AG10803 (cell line): ENCODE results near the gene MCM9.

Source experiments
- DNase-seq: peaks from one replicate; pipeline ENCODE4 v3.0.0; 2010; ENCODE audit warnings: low read depth
- H3K4me3 ChIP-seq: 2 replicates; pipeline ENCODE4 v1.5.1; 2011; ENCODE audit warnings: mild to moderate bottlenecking, low read length, control low read depth
- TF ChIP-seq, protein P1 (sequence below): conservative IDR thresholded peaks from 2 replicates; pipeline ENCODE4 v1.5.1; 2011; ENCODE audit warnings: mild to moderate bottlenecking, low read length, control low read depth, inconsistent platforms

The MCM9 gene

DNA sequence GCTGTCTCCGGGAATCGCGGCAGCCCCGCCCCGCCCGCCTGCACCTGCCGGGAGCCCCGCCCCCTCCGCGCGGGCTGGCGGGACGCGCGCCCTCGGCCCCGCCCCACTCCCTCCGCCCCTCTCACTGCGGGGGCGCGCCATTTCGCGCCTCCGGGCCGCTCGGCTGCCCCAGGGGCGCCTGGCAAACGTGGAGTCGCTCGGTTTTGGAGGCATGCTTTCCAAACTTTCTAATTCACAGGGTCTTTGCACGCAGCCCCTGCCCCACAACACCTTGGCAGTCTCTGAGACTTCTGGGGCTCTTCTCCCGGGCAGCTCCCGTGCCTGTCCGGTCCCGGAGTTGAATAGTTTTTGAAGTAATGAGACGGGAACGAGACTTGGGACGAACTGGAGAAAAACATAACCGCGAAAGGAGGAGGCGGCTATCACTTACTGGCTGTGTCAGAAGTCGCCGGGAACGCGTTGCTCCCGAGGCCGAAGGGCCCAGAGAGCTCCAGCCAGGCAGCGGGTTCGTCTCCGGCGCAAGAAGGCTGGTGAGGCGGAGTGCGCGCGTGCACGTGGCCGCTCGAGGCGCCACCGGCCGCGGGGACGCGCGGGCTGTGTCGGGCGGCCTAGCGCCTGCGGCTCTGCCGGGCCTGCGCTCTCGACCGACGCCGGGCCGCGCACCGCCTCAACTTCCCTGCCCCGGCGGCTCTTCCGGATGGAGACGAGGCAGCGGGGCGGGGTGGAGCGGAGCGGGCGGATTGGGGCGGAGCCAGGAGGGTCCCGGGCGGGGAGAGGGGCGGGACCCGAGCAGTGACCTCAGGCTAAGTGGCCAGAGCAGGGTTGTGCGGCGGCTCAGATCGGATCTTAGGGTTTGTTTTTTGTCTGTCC lies at the start of gene MCM9:
Gene MCM9 (minus strand): TSS at position 699 of the 870 bp plus-strand sequence. CDS start 3,436 bp downstream, outside the sequence.
- TF ChIP-seq, protein P1, sequence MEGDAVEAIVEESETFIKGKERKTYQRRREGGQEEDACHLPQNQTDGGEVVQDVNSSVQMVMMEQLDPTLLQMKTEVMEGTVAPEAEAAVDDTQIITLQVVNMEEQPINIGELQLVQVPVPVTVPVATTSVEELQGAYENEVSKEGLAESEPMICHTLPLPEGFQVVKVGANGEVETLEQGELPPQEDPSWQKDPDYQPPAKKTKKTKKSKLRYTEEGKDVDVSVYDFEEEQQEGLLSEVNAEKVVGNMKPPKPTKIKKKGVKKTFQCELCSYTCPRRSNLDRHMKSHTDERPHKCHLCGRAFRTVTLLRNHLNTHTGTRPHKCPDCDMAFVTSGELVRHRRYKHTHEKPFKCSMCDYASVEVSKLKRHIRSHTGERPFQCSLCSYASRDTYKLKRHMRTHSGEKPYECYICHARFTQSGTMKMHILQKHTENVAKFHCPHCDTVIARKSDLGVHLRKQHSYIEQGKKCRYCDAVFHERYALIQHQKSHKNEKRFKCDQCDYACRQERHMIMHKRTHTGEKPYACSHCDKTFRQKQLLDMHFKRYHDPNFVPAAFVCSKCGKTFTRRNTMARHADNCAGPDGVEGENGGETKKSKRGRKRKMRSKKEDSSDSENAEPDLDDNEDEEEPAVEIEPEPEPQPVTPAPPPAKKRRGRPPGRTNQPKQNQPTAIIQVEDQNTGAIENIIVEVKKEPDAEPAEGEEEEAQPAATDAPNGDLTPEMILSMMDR: no peak
- peak within 1 kb of the TSS; percentile 88 for H3K4me3 ChIP-seq
- DNase-seq: peak; percentile 83

GRCh38 chr6:118984342-118984741 lies 49.4 kb upstream of the MCM9 start:
- H3K4me3 ChIP-seq: no peak overlapping the region
- no peak for DNase-seq
- TF ChIP-seq, protein P1: no peak

DNA sequence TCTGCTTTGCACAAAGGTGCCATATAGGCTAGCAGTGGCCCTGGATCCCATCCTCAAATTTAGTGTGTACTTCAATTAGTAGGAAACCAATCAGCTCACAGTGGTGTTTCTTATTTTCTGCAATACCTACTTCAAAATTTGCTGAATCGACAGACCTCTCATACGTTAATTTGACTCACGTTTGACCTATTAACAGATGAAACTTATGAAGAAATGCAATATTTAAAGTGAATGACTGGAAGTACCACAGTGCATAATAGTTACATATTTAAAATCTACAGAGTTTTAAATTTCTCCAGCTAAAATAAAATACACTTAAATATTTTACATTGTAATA lies 47.6 kb upstream of the MCM9 start:
- TF ChIP-seq, protein P1: no peak

DNA sequence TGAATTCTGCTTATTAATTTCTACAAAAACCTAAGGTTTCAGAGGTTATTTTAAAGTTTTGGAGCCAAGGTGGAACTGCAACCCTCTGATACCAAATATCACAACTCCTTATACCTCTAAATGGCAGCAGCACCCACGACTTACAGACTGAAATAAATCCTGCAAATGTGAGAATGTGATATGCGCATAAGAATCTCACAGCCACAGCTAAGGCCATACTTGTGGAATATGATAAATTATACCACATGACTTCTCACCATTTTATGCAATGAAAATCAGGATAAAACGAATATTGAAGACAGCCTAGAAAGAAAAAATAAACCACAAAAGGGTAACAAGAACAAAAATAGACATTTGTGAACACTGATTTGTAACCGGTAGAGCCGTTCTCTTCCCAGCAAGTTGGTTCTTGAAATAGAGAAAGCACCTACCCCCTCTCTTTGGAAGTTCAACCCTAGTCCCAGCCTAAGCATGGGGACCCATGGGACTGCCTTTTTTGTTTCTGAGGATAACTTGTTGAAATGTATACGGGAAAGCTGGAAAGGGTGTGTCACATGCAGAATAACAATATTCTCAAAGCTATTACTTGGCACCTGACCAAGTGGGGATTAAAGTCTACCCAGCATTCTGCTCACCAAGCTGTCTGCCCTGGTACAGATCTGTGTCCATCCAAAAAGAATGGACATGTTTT lies 47.1 kb upstream of the MCM9 start:
- no peak for DNase-seq
- no peak overlapping the region for H3K4me3 ChIP-seq
- TF ChIP-seq, protein P1: no peak

More for the DNA sequence above, 47.6 kb upstream of the MCM9 start:
- no peak overlapping the region for H3K4me3 ChIP-seq
- DNase-seq: no peak

DNA sequence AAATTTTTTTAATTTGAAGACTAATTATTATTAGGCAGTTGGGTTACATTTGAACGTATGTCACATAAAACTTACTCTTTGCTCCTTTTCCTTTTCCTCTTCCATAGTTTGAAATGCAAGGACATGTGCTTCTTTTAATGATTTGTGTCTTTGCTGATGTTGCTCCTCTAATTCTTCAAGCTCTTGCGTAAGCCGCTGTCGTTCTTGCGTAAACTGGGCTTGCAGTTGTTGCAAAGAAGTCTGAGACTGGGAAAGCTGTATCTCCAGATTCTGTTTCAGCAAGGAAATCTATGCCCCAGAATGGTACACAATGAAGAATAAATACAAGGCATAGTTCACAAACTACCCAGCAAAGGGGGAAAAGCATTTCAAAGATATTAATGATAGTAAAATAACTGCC lies 45.1 kb upstream of the MCM9 start:
- no peak overlapping the region for H3K4me3 ChIP-seq
- TF ChIP-seq, protein P1: no peak
- peak; percentile 36 for DNase-seq

DNA sequence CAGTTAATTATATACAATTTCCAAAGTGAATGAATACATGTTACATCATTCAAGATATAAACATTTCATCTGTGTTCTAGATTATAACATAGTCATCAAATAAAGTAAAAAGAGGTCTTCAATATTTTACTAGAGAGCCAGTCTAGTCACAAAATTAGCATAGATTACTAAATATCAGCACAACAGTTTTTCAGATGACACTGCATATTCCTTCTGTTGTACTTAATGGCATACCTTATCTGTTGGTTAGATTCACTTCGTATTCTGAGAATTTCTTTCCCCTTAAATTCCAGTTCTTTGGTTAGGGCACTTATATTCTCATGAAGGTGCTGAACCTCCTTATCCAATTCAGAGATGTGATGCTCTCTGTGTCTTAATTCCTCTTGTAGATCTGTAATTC lies 39.8 kb upstream of the MCM9 start:
- H3K4me3 ChIP-seq: no peak overlapping the region
- TF ChIP-seq, protein P1: no peak
- DNase-seq: no peak

GRCh38 chr6:118971682-118972081 lies 36.7 kb upstream of the MCM9 start:
- no peak overlapping the region for H3K4me3 ChIP-seq
- no peak for DNase-seq
- TF ChIP-seq, protein P1: no peak
